Neural cell (in vitro differentiated cells): ENCODE data around the gene LINGO4. TPM values are rescaled to one million over a fixed set of nuclear protein-coding genes. Genes with fewer than 3 reads are reported as not detected.

ENCODE experiments used
- H2AFZ ChIP-seq: fragments of 200-600, 300-800 bp; sonication (generic), shearing (Covaris generic); 2 replicates; pipeline ENCODE4 v1.6.0; 2014; ENCODE audit warnings: low read depth, mild to moderate bottlenecking, antibody characterized with exemption, low read length, moderate library complexity
- H3F3A ChIP-seq: fragments of 200-600 bp; shearing (Covaris generic); 2 replicates; pipeline ENCODE4 v1.6.1; 2016; ENCODE audit warnings: mild to moderate bottlenecking, moderate library complexity, mixed read lengths, antibody characterized with exemption, low read length; ENCODE audit not compliant: insufficient read depth, poor library complexity, severe bottlenecking
- H3K27ac ChIP-seq: fragments of 200-600, 300-800 bp; sonication (generic), shearing (Covaris generic); 2 replicates; pipeline ENCODE4 v1.5.1; 2014; ENCODE audit warnings: mild to moderate bottlenecking, low read length, moderate library complexity
- H3K27me3 ChIP-seq: fragments of 300-800, 200-600 bp; sonication (generic), shearing (Covaris generic); 2 replicates; pipeline ENCODE4 v1.6.0; 2014; ENCODE audit warnings: mild to moderate bottlenecking, low read depth, low read length, moderate library complexity; ENCODE audit not compliant: insufficient read depth
- H3K36me3 ChIP-seq: fragments of 300-800, 200-600 bp; sonication (generic), shearing (Covaris generic); 2 replicates; pipeline ENCODE4 v1.5.1; 2014; ENCODE audit warnings: mild to moderate bottlenecking, antibody characterized with exemption, low read length, moderate library complexity; ENCODE audit not compliant: insufficient read depth
- H3K4me2 ChIP-seq: fragments of 300-800, 200-600 bp; sonication (generic), shearing (Covaris generic); 2 replicates; pipeline ENCODE4 v1.6.0; 2014; ENCODE audit warnings: mild to moderate bottlenecking, low read length
- H3K4me3 ChIP-seq: fragments of 300-800, 200-600 bp; sonication (generic), shearing (Covaris generic); 2 replicates; pipeline ENCODE4 v1.5.1; 2014; ENCODE audit warnings: mild to moderate bottlenecking, low read length, moderate library complexity
- H3K79me2 ChIP-seq: fragments of 200-600 bp; shearing (Covaris generic); replicated peaks from 2 replicates; pipeline ENCODE4 v1.6.0; 2014; ENCODE audit warnings: mild to moderate bottlenecking, low read length, moderate library complexity; ENCODE audit not compliant: insufficient read depth
- H3K9ac ChIP-seq: fragments of 300-800, 200-600 bp; sonication (generic), shearing (Covaris generic); 2 replicates; pipeline ENCODE4 v1.6.1; 2016; ENCODE audit warnings: mild to moderate bottlenecking, low read length, mixed read lengths
- H3K9me2 ChIP-seq: fragments of 200-600 bp; shearing (Covaris generic); 2 replicates; pipeline ENCODE4 v1.6.1; 2016; ENCODE audit warnings: mild to moderate bottlenecking, low read length, mixed read lengths; ENCODE audit not compliant: insufficient read depth
- H3K9me3 ChIP-seq: fragments of 200-600, 300-800 bp; sonication (generic), shearing (Covaris generic); 2 replicates; pipeline ENCODE4 v1.6.1; 2016; ENCODE audit warnings: mild to moderate bottlenecking, mixed run types, low read length, moderate library complexity, mixed read lengths
- H4K20me1 ChIP-seq: fragments of 200-600 bp; shearing (Covaris generic); 2 replicates; pipeline ENCODE4 v1.6.1; 2016; ENCODE audit warnings: mild to moderate bottlenecking, mixed run types; ENCODE audit not compliant: insufficient read depth
- EP300 ChIP-seq: fragments of 450-650 bp; conservative IDR thresholded peaks from 2 replicates; pipeline ENCODE4 v1.6.1; 2014; ENCODE audit warnings: antibody characterized with exemption, mild to moderate bottlenecking, moderate library complexity; ENCODE audit not compliant: poor library complexity, severe bottlenecking
- EZH2 ChIP-seq: fragments of 200-600, 300-800 bp; shearing (Covaris generic), sonication (generic); IDR thresholded peaks from 2 replicates; pipeline ENCODE4 v1.6.1; 2014; ENCODE audit warnings: antibody characterized with exemption, low read length, borderline replicate concordance, mild to moderate bottlenecking; ENCODE audit not compliant: insufficient read depth, poor library complexity, severe bottlenecking
- MXI1 ChIP-seq: fragments of 450-650 bp; conservative IDR thresholded peaks from 2 replicates; pipeline ENCODE4 v1.6.1; 2014; ENCODE audit warnings: antibody characterized with exemption, mild to moderate bottlenecking; ENCODE audit not compliant: poor library complexity, severe bottlenecking
- POLR2AphosphoS5 ChIP-seq: IDR thresholded peaks from 2 replicates; pipeline ENCODE4 v1.6.1; 2012
- RAD21 ChIP-seq: fragments of 450-650 bp; conservative IDR thresholded peaks from 2 replicates; pipeline ENCODE4 v1.6.1; 2014; ENCODE audit warnings: antibody characterized with exemption, mild to moderate bottlenecking, moderate library complexity
- SMC3 ChIP-seq: fragments of 450-650 bp; conservative IDR thresholded peaks from 2 replicates; pipeline ENCODE4 v1.6.1; 2014; ENCODE audit warnings: antibody characterized with exemption, mild to moderate bottlenecking, moderate library complexity; ENCODE audit not compliant: poor library complexity
- TAF1 ChIP-seq: IDR thresholded peaks from 2 replicates; pipeline ENCODE4 v1.6.1; 2012; ENCODE audit warnings: low read depth
- polyA plus RNA-seq: library from polyadenylated mRNA; depleted of rRNA; stranded (reverse); fragments of >200 nt; gene quantifications from 2 replicates; pipeline ENCODE4 v1.2.3, GENCODE V29; 2014
- TF ChIP-seq, protein P1 (sequence below): fragments of 450-650 bp; IDR thresholded peaks from 2 replicates; pipeline ENCODE4 v1.5.1; 2014; ENCODE audit warnings: antibody characterized with exemption, mild to moderate bottlenecking, moderate library complexity; ENCODE audit not compliant: poor library complexity, severe bottlenecking
- TF ChIP-seq, protein P2 (sequence below): IDR thresholded peaks from 2 replicates; pipeline ENCODE4 v1.6.1; 2012; ENCODE audit warnings: borderline replicate concordance

The LINGO4 gene
- polyA plus RNA-seq, 1 donor from 2014 or later: not detected

DNA sequence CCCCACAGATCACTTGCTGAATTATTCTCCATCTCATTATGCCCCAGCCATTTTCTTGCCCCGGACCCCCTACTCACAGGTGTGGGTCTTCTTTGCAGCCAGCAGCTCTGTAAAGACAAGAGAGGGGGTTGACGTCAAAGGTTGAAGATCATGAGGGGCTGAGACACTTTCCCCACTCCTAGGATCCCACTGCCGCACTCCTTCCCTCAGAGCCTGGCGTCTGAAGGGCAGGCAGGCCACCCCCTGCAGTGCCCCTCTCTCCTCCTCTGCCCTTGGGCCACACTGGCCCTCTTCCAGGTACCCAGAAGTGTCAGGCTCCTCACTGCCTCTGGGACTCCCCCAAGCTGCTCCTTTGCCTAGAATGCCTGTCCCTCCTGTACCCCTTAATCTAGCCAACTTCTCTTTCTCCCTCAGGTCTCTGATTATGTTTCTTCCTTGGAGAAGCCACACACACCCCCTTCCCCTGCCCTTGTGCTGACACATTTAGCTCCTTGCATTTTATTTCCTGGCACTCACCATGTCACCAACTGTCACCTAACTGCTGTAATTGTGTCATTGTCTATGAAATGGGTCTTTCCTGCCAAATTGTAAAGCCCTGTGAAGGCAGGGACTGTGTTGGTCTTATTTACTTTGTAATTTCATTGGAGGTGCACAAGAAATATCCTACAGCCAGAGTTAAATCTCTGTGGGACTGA lies 24.3 kb upstream of the LINGO4 start:
- TF ChIP-seq POLR2AphosphoS5 (no peak), EZH2 (no peak), TAF1 (no peak), EP300 (no peak), MXI1 (no peak)
- TF ChIP-seq, protein P1, sequence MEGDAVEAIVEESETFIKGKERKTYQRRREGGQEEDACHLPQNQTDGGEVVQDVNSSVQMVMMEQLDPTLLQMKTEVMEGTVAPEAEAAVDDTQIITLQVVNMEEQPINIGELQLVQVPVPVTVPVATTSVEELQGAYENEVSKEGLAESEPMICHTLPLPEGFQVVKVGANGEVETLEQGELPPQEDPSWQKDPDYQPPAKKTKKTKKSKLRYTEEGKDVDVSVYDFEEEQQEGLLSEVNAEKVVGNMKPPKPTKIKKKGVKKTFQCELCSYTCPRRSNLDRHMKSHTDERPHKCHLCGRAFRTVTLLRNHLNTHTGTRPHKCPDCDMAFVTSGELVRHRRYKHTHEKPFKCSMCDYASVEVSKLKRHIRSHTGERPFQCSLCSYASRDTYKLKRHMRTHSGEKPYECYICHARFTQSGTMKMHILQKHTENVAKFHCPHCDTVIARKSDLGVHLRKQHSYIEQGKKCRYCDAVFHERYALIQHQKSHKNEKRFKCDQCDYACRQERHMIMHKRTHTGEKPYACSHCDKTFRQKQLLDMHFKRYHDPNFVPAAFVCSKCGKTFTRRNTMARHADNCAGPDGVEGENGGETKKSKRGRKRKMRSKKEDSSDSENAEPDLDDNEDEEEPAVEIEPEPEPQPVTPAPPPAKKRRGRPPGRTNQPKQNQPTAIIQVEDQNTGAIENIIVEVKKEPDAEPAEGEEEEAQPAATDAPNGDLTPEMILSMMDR: no peak
- TF ChIP-seq, protein P2, sequence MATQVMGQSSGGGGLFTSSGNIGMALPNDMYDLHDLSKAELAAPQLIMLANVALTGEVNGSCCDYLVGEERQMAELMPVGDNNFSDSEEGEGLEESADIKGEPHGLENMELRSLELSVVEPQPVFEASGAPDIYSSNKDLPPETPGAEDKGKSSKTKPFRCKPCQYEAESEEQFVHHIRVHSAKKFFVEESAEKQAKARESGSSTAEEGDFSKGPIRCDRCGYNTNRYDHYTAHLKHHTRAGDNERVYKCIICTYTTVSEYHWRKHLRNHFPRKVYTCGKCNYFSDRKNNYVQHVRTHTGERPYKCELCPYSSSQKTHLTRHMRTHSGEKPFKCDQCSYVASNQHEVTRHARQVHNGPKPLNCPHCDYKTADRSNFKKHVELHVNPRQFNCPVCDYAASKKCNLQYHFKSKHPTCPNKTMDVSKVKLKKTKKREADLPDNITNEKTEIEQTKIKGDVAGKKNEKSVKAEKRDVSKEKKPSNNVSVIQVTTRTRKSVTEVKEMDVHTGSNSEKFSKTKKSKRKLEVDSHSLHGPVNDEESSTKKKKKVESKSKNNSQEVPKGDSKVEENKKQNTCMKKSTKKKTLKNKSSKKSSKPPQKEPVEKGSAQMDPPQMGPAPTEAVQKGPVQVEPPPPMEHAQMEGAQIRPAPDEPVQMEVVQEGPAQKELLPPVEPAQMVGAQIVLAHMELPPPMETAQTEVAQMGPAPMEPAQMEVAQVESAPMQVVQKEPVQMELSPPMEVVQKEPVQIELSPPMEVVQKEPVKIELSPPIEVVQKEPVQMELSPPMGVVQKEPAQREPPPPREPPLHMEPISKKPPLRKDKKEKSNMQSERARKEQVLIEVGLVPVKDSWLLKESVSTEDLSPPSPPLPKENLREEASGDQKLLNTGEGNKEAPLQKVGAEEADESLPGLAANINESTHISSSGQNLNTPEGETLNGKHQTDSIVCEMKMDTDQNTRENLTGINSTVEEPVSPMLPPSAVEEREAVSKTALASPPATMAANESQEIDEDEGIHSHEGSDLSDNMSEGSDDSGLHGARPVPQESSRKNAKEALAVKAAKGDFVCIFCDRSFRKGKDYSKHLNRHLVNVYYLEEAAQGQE: no peak
- no peak overlapping the region for H3K4me3 ChIP-seq
- H3K27ac ChIP-seq: peak overlapping the region; percentile 11

DNA sequence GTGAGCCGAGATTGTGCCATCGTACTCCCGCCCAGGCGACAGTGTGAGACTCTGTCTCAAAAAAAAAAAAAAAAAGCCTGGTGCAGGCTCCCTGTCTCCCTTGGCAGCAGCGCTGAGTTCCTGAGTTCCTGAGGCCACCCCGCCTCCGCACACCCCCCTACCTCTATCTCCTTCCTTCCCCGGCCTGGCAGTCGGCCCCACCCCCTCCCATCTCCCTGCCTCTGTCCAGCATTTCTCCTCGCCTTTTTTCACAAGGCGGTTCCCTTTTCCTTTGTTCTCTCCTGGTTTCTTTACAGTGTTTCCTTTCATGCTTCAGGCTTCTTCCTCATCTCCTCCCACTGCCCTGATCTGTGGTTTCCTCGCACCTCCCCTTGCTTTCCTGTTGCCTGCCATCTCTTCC lies 23.7 kb upstream of the LINGO4 start:
- H3F3A ChIP-seq: no peaks in the 10 kb centered on the region
- H3K9me3 ChIP-seq: no peaks in the 10 kb centered on the region
- no peaks in the 10 kb centered on the region for H4K20me1 ChIP-seq
- peak overlapping the region; percentile 89 for H2AFZ ChIP-seq
- H3K79me2 ChIP-seq: no peaks in the 10 kb centered on the region
- H3K36me3 ChIP-seq: no peaks in the 10 kb centered on the region
- peak overlapping the region; percentile 11 for H3K27ac ChIP-seq
- H3K9me2 ChIP-seq: no peaks in the 10 kb centered on the region
- H3K27me3 ChIP-seq: no peaks in the 10 kb centered on the region
- TF ChIP-seq TAF1 (no peak), EZH2 (no peak), RAD21 (no peak), MXI1 (no peak), EP300 (no peak), POLR2AphosphoS5 (no peak), SMC3 (no peak)
- TF ChIP-seq, protein P2: no peak
- TF ChIP-seq, protein P1: no peak
- peak overlapping the region; percentile 34 for H3K9ac ChIP-seq
- H3K4me3 ChIP-seq: no peak overlapping the region
- no peak overlapping the region for H3K4me2 ChIP-seq

More for the DNA sequence above, 24.3 kb upstream of the LINGO4 start:
- Histone ChIP-seq H2AFZ (peak overlapping the region; percentile 89), H3K9me2 (no peaks in the 10 kb centered on the region), H4K20me1 (no peaks in the 10 kb centered on the region), H3K27me3 (no peaks in the 10 kb centered on the region), H3K4me2 (no peak overlapping the region), H3K9ac (peak overlapping the region; percentile 34), H3K79me2 (no peaks in the 10 kb centered on the region), H3K36me3 (no peaks in the 10 kb centered on the region), H3K9me3 (no peaks in the 10 kb centered on the region), H3F3A (no peaks in the 10 kb centered on the region)
